Mucosa of descending colon (tissue), 3 donors: ENCODE results near the gene SH3BP5. TPM values are rescaled to one million over a fixed set of nuclear protein-coding genes. Genes with fewer than 3 reads are reported as not detected.

Experiments used
- ATAC-seq: fragments of 200-7000 bp; cut with Tn5 transposase; one replicate; pipeline ENCODE4 v1.9.1; 2020; ENCODE audit warnings: mild to moderate bottlenecking, moderate library complexity
- DNase-seq, 3 donors: peaks; one replicate each; pipeline ENCODE4 v3.0.0-alpha.2; 2020
- H3K36me3 ChIP-seq: fragments of 200-600 bp; one replicate; pipeline ENCODE4 v1.8.0; 2021; ENCODE audit warnings: low read depth, mild to moderate bottlenecking
- H3K4me1 ChIP-seq: fragments of 200-600 bp; one replicate; pipeline ENCODE4 v1.8.0; 2021; ENCODE audit warnings: low read depth, mild to moderate bottlenecking
- H3K4me3 ChIP-seq: fragments of 200-600 bp; one replicate; pipeline ENCODE4 v1.8.0; 2021; ENCODE audit warnings: mild to moderate bottlenecking
- H3K9me3 ChIP-seq: fragments of 200-600 bp; one replicate; pipeline ENCODE4 v1.8.0; 2021; ENCODE audit warnings: mild to moderate bottlenecking
- intact Hi-C, 2 donors: fragments of 100-400 bp; cut with DNase I in 1 of 2; cut with micrococcal nuclease in 1 of 2; formaldehyde crosslinking; loops; one replicate each; pipeline versions ENCODE4 v1.11.0 to v1.11.1; 2022; cut with DNase I, micrococcal nuclease
- total RNA-seq, 3 donors: library from RNA; stranded (reverse); fragmentation: NEBNext Ultra II Directional in 2 of 3; extraction: Animal tissue kit (Norgen Biotek cat#: 25700) in 2 of 3; gene quantifications; one replicate each; pipeline versions ENCODE4 v1.2.1 to v1.2.4, GENCODE V29; 2021 to 2023
- TF ChIP-seq, protein P1 (sequence below): fragments of 200-600 bp; IDR thresholded peaks from one replicate; pipeline ENCODE4 v1.8.0; 2022; ENCODE audit warnings: antibody characterized with exemption, mild to moderate bottlenecking
- donor health status: DM: no; HTN: no; CAD: no; lungs with moderate emphysema.
- donor health status: DM: no; HTN: no; CAD: no.
- donor health status: DM: no; HTN: yes; CAD: no.

SH3BP5 gene
- total RNA-seq, 3 donors from 2014 or later, result 5.9 to 20.8 (median 10.9) TPM

DNA sequence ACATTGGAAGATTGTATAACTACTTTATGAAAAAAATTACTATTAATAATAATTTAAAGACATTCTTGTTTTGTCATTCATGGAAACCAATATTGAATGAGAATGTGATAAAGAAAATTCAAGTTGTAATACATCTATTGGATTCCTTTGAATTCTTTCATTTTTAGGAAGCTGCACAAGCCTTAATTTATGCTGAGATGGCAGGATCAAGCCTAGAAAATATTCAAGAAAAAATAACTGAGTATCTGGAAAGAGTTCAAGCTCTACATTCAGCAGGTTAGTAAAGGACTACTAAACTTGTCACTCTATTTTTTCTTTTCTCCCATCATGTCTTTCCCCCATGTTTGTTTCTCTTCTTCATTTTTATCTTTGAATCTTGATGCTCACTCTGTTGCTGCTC is 120.4 kb downstream of the SH3BP5 start:
- H3K4me1 ChIP-seq, result peaks cover 18% of the 10 kb centered on the region
- no peaks in the 10 kb centered on the region for H3K9me3 ChIP-seq
- ATAC-seq (no peak), DNase-seq (no peak)
- TF ChIP-seq, protein P1, sequence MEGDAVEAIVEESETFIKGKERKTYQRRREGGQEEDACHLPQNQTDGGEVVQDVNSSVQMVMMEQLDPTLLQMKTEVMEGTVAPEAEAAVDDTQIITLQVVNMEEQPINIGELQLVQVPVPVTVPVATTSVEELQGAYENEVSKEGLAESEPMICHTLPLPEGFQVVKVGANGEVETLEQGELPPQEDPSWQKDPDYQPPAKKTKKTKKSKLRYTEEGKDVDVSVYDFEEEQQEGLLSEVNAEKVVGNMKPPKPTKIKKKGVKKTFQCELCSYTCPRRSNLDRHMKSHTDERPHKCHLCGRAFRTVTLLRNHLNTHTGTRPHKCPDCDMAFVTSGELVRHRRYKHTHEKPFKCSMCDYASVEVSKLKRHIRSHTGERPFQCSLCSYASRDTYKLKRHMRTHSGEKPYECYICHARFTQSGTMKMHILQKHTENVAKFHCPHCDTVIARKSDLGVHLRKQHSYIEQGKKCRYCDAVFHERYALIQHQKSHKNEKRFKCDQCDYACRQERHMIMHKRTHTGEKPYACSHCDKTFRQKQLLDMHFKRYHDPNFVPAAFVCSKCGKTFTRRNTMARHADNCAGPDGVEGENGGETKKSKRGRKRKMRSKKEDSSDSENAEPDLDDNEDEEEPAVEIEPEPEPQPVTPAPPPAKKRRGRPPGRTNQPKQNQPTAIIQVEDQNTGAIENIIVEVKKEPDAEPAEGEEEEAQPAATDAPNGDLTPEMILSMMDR, result no peak
- intact Hi-C loops, result no loop called here
- H3K4me3 ChIP-seq, result no peak overlapping the region
- no peaks in the 10 kb centered on the region for H3K36me3 ChIP-seq

DNA sequence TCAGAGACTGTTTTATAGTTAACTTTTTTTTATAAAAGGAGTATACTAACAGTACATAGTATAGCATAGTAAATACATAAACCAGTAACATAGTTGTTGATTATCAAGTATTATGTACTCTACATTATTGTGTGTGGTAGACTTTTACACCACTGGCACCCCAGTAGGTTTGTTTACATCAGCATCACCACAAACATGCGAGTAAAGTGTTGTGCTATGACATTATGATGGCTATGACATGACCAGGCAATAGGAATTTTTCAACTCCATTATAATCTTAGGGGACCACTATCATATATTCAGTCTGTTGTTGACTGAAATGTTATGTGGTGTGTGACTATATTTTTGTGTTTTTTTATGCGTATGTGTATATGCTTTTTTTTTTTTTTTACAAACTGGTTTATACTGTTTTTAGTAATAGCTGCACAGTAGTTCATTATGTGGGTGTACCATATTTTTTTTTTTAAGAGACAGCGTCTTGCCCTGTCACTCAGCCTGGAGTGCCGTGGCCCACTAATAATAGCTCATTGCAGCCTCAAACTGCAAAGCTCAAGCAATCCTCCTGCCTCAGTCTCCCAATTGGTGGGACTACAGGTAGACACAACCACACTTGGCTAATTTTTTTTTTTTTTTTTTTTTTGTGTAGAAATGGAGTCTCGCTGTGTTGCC is 124.4 kb downstream of the SH3BP5 start:
- Histone ChIP-seq H3K4me3 (no peak overlapping the region), H3K9me3 (no peaks in the 10 kb centered on the region), H3K36me3 (no peaks in the 10 kb centered on the region), H3K4me1 (peaks cover 19% of the 10 kb centered on the region)
- intact Hi-C loops, result loop anchor here in 1 of 2 donors (10.0 kb wide), 1 partner anchor 103 kb away; no protein-coding TSS in a partner anchor
- TF ChIP-seq, protein P1, result no peak
- ATAC-seq (no peak), DNase-seq (no peak)

DNA sequence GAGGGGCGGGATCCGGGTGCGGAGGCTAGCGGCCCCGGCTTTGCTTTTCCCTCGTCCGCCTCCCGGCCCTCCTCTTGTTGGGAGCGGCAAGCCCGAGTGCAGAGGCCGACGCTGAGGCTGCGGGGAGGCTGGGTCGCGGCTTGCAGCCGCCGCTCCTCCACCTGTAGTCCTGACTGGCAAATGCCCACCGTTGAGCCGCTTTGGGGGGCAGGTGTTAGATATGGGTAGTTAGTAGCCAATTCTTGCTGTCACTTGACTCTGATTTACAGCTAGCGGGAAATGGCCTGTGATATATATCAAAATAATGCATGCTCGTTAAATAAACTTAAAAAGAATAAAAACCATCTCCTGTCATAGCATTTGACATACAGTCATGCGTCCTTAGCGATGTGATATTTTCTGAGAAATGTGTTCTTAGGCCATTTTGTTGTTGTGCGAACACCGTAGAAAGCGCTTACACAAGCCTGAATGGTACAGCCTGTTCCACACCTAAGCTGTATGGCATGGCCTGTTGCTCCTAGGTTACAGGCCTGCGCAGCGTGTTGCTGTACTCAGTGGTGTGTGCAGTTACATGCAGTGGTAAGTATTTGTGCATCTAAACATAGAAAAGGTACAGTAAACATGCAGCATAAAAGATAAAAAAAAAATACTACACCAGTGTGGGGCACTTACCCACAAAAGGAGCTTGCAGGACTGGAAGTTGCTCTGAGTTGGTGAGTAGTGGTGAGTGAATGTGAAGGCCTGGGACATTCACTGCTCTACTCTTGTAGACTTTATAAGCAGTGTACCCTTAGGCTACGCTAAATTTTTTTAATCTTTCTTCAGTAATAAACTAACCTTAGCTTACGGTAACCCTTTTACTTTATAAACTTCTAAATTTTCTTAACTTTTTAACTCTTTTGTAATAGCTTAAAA is 125.5 kb downstream of the SH3BP5 start:
- Histone ChIP-seq H3K9me3 (no peaks in the 10 kb centered on the region), H3K4me3 (peak overlapping the region; percentile 92), H3K36me3 (no peaks in the 10 kb centered on the region), H3K4me1 (peaks cover 19% of the 10 kb centered on the region)
- intact Hi-C loops, result loop anchor here in 1 of 2 donors (10.0 kb wide), 1 partner anchor 102 kb away; no protein-coding TSS in a partner anchor
- peak; percentile 71 for ATAC-seq
- peak; percentile 43 to 79 (median 55) for DNase-seq
- TF ChIP-seq, protein P1, result no peak

DNA sequence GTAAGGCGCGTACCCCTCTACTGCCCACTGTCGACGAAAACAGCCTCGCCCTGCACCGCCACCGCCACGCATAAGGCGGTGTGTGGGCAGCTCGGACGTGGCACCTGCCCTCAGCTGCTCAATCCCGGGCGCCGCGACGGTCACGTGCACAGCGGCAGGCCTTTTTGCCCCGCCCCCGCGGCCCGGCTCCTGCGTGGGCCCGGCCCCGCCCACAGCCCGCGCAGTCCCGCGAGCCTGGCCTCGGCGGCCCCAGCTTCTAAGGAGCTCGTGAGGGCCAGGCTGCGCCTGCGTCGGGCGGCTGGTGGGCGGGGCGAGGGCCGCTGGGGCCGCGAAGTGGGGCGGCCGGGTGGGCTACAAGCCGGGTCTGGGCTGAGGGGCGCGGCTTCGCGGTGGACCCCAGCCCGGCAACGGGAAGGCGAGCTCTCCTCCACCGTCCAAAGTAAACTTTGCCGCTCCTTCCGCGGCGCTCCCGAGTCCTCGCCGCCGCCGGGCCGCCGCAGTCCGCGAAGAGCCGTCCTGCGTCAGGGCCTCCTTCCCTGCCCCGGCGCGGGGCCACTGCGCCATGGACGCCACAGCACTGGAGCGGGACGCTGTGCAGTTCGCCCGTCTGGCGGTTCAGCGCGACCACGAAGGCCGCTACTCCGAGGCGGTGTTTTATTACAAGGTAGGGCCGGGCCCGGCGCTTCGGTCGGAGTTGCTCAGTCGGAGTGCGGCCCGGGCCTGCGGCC is 126.3 kb downstream of the SH3BP5 start, which contains the start of gene CAPN7:
Gene CAPN7, plus strand, starts transcription at position 313 of the 728 bp plus-strand sequence. Its CDS starts 250 bp downstream, at position 563.
- TF ChIP-seq, protein P1, result peak; percentile 28
- no peaks in the 10 kb centered on the region for H3K36me3 ChIP-seq
- ATAC-seq (peak; percentile 97), DNase-seq (peak; percentile 96 to 97 (median 97))
- peak within 1 kb of the TSS; percentile 92 for H3K4me3 ChIP-seq
- no peaks in the 10 kb centered on the region for H3K9me3 ChIP-seq
- H3K4me1 ChIP-seq, result peaks cover 19% of the 10 kb centered on the region
- intact Hi-C loops, result loop anchor here in 1 of 2 donors (10.0 kb wide), 1 partner anchor 101 kb away; no protein-coding TSS in a partner anchor

DNA sequence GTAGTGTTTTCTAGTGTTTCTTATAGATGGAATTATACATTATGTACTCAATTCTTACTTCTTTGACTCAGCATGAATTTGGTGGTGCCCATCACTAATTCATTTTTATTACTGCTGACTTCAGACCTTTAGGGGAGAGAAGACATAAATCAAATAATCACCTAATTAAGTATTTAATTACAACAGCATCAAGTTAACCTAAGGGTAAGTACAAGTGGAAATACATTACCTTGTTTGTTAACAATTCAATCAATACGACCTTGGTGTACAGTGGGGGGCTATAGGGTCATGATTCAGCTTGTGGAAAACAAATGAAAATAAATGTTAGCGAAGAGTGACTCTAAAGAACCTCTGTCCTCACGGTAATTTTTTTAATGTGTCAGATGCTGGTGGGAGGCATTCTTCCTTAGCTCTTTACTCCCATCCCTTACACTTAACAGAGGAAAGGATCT is 126.9 kb downstream of the SH3BP5 start:
- Histone ChIP-seq H3K36me3 (no peaks in the 10 kb centered on the region), H3K4me1 (peaks cover 19% of the 10 kb centered on the region), H3K4me3 (peak overlapping the region; percentile 92), H3K9me3 (no peaks in the 10 kb centered on the region)
- intact Hi-C loops, result loop anchor here in 1 of 2 donors (10.0 kb wide), 1 partner anchor 101 kb away; no protein-coding TSS in a partner anchor
- no peak for DNase-seq
- TF ChIP-seq, protein P1, result no peak
- ATAC-seq, result no peak
